ENCODE data around the gene ITPR3.

DNA sequence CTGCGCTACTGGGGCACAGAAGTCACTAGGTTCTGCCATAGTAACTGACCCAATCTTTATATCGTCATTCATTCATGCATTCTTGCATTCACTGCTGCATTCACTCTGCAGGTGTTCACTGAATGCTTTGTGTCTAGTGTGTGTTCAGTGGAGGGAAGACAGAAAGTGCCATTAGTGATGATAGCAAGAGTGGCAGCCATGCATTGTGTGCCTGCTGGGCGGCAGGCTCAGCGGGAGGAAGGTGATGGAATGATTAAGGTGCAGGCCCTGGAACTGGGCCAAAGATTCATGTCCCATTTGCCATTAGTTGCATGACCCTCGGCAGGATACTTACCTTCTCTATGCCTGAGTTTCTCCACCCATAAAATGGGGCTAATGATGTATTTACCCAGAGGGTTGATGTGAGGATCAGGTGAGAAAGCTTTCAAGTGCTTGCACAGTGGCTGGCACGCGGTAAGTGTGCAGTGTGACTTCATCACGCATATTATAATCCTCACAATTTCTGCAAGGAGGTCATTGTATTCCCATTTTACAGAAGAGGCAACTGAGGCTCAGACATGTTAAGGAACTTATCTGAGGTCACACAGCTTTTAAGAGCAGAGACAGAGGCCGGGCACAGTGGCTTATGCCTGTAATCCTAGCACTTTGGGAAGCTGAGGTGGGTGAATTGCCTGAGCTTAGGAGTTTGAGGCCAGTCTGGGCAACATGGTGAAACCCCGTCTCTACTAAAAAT lies 40.1 kb downstream of the ITPR3 start:
- no peak for TF ChIP-seq RXRA (CRISPR knock-in tag; IDR thresholded peaks at IDR 0.05)
- TF ChIP-seq, protein P1, sequence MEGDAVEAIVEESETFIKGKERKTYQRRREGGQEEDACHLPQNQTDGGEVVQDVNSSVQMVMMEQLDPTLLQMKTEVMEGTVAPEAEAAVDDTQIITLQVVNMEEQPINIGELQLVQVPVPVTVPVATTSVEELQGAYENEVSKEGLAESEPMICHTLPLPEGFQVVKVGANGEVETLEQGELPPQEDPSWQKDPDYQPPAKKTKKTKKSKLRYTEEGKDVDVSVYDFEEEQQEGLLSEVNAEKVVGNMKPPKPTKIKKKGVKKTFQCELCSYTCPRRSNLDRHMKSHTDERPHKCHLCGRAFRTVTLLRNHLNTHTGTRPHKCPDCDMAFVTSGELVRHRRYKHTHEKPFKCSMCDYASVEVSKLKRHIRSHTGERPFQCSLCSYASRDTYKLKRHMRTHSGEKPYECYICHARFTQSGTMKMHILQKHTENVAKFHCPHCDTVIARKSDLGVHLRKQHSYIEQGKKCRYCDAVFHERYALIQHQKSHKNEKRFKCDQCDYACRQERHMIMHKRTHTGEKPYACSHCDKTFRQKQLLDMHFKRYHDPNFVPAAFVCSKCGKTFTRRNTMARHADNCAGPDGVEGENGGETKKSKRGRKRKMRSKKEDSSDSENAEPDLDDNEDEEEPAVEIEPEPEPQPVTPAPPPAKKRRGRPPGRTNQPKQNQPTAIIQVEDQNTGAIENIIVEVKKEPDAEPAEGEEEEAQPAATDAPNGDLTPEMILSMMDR (CRISPR knock-in tag; IDR thresholded peaks at IDR 0.05): no peak
- no peak for TF ChIP-seq POLR2A (IDR thresholded peaks at IDR 0.05; ENCODE audit: insufficient read depth in 1 of 2, low read depth in 2 of 2, low read length in 2 of 2)
- TF ChIP-seq ZNF430 (CRISPR knock-in tag; IDR thresholded peaks at IDR 0.05): no peak
- TF ChIP-seq NR2F2 (IDR thresholded peaks at IDR 0.05; ENCODE audit: borderline replicate concordance, low read depth): no peak
- TF ChIP-seq GRHL1 (CRISPR knock-in tag; conservative IDR thresholded peaks at IDR 0.05): no peak
- no peak for TF ChIP-seq CAMTA2 (CRISPR knock-in tag; IDR thresholded peaks at IDR 0.05; ENCODE audit: borderline replicate concordance)

All from HepG2 (cell line).